NCI-H82 treated with DMSO at 0.1 percent for 48 hours (cell line): ENCODE measurements around the gene MAPT.
"Not testable (repeated sequence)": the region's sequence is repeated elsewhere in the genome, so short reads cannot be mapped to it uniquely, and the experiment has no call there.

ENCODE experiments used
- DNase-seq: peaks from one replicate; lab custom pipeline; 2025; ENCODE audit not compliant: unreplicated experiment; lab: John Stamatoyannopoulos, UW

Gene MAPT

GRCh38 chr17:45923511-45924268, 29.3 kb downstream of the MAPT start:
- DNase-seq = no peak

GRCh38 chr17:45924332-45924820, 30.0 kb downstream of the MAPT start:
- no peak for DNase-seq

DNA sequence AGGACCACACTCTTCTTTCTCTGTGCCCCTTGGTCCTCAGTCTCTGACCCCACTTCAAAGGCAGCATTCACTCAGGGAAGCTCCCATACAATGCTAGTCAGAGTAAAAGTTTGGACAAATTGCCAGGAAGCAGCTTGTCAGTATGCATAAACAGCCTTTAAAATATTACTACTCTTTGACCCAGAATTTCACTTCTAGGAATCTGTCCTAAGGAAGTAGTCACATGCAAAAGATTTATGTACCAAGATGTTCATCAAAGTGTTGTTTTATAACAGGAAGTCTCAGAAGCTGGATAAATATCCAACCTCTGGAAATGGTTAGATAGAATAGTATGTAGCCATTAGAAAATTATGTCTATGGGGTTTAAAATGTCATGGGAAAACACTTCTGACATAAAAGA, 31.0 kb downstream of the MAPT start:
- no peak for DNase-seq

- no peak for DNase-seq
These were observed 32.9 kb downstream of the MAPT start for GRCh38 chr17:45927247-45927646.

GRCh38 chr17:45929344-45929743, 35.0 kb downstream of the MAPT start:
- no peak for DNase-seq

DNA sequence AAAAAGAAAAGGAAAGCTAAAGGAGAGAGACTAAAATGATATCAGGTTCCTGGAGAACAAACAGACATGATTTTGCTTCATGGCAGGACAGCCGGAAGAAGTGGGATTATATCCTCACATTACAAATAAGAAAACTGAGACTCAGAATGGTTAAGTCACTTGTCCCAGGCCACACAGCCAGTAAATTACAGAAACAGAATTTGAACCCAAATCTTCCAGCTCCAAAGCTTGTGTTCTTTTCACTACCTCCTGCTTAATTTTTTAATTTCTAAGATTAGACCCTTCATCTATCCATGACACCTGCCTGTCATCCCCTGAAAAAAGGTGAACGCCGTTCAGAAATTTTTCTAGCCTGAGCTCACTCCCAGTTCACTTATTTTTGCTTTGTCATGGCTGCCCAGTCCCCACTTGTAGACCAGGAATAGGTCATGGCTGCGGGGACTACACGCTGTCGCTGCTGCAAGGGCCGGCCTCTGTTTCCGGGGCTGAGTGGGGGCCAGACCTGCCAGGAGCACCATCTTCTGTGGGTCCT, 36.1 kb downstream of the MAPT start:
- no peak for DNase-seq

GRCh38 chr17:45931677-45932076, 37.3 kb downstream of the MAPT start:
- no peak for DNase-seq

DNA sequence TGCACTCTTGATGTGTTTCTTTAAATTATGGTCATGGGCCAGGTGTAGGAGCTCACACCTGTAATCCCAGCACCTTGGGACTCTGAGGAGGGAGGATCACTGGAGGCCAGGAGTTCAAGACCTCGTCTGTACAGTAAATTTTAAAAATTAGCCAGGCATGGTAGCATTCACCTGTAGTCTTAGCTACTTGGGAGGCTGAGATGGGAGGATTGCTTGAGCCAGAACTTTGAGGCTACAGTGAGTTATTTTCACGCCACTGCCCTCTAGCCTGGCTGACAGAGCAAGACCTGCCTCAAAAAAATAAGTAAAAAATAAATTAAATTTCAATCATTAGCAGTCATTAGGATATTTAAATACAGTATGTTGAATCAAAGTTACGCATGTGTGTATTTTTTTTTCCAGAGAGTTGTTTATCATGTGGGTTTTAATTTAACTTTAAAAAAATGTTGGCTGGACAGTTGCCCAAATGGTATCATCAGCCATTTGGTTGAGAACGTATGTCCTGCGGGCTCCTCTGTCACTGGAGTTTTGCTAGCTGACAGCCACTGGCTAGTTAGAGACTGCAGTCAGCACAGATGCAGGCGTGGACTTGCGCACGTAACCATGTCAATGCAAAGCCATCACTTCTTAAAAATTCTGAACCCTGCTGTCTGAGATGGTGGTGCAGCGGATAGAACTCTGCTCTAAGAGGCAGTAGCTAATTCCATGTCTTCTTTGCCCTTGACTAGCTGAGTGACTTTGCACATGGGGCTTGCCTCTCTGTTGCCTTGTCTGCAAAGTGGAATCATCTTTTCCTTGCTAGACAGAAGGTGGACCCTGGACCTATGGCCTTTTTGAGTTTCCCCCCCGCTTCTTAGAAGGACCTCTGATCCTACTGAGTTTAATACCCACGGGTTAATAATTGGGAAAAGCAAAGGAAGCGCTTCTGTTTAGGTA, 40.0 kb downstream of the MAPT start:
- DNase-seq = no peak

- DNase-seq = no peak
These were observed 40.9 kb downstream of the MAPT start for GRCh38 chr17:45935197-45935709.

DNA sequence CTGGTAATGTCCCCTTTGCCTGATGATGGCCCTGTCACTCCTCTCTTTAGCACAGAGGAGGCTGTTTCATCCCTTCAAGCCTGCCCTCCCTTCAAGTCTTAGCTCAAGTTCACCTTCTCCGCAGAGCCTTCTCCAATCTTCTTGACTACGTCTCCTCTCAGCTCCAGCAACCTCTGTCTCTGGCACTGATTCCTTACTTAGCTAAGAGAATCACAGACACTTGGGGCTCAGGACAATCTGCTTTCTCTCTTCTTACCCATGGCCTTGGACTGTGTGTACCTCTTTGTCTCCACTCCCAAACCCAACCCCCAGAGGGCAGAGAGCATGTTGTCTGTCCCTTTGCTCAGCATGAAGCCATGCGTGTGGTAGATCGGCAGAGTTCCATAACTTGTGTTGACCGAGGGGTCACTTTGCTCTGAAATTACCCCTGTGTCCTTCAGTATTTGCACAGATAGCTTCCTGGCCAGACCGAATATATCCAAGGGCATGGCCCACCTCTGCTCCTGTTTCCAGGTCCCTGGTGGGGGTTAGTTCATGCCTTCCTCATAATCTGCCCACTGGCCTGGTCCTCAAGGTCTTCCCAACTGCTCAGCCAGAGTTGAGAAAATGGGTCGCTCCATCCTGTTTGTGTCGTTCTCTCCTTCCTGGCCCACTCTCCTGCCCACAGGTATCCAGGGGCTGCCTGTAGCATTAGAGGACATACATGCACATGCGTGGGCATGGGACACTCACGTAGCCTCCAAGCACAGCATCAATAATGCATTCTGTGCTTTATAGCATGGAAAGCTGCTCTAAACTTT, 41.6 kb downstream of the MAPT start:
- DNase-seq = no peak

GRCh38 chr17:45936610-45937009, 42.3 kb downstream of the MAPT start:
- no peak for DNase-seq

DNA sequence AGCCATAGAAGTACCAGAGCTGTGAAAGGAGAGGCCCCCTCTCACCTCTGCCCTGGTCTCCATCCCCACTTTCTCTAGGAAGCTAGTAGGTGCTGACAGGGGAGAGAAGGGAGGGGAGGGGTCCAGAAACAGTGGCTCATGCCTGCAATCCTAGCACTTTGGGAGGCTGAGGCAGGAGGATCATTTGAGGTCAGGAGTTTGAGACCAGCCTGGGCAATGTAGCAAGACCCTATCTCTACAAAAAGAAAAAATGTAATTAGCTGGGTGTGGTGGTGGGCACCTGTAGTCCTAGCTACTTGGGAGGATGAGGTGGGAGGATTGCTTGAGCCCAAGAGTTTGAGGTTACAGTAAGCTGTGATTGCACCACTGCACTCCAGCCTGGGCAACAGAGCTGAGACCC, 42.8 kb downstream of the MAPT start:
- DNase-seq = not testable (repeated sequence)

GRCh38 chr17:45939395-45939794, 45.0 kb downstream of the MAPT start:
- DNase-seq = no peak

- DNase-seq = no peak
These were observed 45.9 kb downstream of the MAPT start for GRCh38 chr17:45940293-45940692.

DNA sequence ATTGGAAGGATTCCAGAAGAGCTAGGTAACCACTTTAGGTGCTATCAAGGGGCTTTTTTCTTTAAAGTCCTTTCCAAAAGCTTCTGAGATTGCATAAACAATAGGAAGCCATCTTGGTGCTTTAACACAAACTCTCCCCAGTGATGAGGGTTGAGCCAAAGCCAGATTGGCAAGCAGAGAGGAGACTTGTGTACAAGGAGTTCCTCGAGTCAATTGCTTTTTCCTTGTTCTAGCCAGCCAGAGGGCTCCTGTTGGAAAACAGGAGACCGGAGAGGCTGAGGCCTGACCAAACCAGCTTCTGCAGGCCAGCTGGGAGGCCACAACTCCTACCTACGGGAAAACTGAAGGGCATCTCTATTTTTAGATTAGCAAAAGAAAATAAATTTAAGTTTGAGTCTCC, 46.5 kb downstream of the MAPT start:
- DNase-seq = no peak

DNA sequence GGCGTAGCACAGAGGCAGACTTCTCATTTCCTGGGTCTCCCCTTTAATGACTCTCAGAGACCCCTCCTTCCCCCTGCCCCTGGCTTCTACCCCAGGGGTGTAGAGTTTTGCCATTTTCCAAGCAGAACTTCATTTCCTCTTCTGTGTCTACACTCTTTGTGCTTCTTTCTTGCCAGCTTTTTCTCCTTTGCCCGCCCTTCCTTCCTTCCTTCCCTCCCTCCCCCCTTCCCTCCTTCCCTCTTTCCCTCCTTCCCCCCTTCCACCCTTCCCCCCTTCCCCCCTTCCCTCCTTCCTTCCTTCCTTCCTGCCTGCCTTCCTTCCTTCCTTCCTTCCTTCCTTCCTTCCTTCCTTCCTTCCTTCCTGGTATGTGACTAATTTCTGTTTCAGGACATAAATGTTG, 47.0 kb downstream of the MAPT start:
- DNase-seq = no peak

DNA sequence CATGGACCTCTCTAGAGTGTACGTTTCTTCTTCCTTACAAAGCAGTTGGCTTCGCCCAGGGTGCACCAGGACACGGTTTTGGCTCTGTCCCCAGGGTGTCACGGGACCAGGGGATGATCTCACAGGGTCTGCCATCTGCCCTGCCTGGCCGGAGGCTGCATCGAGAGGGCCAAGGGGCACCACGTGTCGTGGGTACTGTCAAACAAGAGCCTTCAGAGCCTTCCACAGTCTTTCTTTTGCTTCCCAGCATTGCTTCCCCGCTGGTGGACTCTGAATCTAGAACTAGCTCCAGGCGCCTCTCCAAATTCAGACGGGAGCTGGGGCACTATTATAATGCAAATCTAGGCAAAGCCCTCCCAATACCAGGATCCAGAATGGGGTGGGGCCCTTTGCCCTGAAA, 47.9 kb downstream of the MAPT start:
- no peak for DNase-seq

GRCh38 chr17:45946841-45947256, 52.5 kb downstream of the MAPT start:
- no peak for DNase-seq

DNA sequence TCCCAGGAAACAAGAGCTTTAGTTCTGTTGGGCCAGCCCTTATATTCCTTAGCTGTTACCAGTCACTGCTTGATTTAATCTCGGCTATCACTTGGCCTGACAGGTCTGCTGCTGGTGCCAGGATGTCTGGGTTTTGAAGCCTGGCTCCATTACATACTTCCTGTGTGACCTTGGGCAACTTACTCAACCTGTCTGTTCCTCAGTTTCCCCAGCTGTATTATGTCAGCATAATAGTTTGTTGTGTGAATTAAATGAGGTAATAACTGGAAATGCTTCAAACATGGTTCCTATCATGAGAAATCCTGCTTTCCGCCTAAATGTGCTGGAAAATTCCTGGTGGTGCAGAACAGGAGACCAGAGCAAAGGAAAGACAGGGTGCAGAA, 54.1 kb downstream of the MAPT start:
- no peak for DNase-seq

- peak; percentile 34 for DNase-seq
These were observed 54.7 kb downstream of the MAPT start for GRCh38 chr17:45948881-45949624.
